NAMALWA (cell line): Measurements from ENCODE around the gene TANGO2.
A peak's percentile ranks its signal among the peaks of the same experiment; 100 is the strongest.

Experiments used
- DNase-seq: peaks from one replicate; pipeline ENCODE4 v3.0.0-alpha.2; 2015; ENCODE audit warnings: low spot score

The TANGO2 gene

DNA sequence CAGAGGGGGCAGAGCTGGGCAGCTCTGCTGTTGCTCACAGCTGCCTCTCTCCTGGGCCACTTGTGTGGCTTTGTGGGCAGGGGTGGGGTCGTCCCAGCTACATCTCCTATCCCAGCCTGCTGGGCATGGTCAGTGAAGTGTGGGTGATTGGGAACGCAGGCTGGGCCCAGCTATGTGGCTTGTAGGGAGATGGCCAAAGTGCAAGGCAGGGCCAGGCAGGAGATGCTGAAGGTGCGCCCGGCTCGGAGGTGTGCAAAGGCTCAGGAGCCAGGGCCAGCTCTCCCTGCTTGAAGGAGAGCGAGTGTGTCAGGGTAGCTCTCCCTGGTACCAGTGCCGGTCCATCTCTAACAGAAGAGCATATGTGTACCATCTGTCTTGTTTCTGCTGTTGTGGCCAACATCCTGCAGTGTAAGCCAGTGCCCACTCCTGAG is 86.6 kb downstream of the TANGO2 start:
- DNase-seq = no peak

DNA sequence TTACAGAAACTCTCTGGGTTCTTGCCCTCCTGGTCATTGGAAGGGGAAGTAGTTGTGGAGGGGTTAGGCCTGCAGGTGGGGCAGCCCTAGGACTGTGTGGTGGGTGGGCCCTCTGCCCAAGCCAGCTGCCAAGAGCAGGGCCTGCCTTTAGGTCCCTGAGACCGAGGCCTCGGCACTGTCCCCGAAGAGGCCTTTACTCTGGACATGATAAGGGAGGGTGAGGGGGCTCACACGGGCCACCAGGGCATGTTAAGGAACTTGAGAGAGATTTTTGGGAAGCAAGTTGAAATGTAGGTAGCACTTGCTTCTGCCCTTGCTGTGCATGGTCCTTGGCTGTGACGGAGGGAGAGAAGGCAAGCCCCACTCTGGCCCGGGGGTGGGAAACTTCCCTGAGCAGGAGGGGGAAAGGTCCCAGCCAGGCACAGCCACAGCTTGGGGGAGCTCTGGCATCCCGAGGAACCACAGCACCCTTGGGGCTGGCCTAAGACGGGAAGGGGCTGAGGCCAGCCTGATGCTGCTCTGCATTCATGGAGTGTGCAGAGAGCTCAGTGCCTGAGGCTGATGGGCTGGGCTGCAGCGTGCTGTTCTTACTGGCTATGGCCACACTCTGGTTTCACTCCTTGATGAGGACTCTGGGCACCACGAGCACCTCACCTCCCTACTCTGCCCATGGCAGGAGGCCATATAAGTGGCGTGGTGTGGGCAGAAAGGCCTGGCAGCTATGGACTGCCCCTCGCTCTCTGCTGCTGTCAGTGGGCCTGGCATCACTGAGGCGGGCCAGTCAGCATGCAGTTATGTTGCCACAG is 87.2 kb downstream of the TANGO2 start:
- no peak for DNase-seq

DNA sequence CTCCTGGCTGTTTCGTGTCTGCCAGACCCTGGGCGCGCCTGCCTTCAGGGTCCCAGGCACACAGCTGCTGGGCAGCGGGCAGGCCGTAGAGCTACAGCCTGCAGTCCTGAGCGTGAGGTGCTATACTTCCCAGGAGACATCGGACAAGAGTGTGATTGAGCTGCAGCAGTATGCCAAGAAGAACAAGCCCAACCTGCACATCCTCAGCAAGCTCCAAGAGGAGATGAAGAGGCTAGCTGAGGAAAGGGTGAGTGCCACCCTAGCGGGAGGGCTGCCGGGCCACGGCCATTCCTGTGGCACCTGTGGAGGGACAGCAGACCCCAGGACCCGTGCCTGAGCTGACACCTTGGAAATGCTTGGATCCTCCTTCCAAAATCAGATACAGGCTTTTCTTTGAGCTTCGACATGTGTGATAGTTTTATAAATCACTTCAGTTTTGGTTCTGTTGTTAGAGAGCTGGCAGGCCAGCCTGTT is 87.9 kb downstream of the TANGO2 start:
- no peak for DNase-seq

DNA sequence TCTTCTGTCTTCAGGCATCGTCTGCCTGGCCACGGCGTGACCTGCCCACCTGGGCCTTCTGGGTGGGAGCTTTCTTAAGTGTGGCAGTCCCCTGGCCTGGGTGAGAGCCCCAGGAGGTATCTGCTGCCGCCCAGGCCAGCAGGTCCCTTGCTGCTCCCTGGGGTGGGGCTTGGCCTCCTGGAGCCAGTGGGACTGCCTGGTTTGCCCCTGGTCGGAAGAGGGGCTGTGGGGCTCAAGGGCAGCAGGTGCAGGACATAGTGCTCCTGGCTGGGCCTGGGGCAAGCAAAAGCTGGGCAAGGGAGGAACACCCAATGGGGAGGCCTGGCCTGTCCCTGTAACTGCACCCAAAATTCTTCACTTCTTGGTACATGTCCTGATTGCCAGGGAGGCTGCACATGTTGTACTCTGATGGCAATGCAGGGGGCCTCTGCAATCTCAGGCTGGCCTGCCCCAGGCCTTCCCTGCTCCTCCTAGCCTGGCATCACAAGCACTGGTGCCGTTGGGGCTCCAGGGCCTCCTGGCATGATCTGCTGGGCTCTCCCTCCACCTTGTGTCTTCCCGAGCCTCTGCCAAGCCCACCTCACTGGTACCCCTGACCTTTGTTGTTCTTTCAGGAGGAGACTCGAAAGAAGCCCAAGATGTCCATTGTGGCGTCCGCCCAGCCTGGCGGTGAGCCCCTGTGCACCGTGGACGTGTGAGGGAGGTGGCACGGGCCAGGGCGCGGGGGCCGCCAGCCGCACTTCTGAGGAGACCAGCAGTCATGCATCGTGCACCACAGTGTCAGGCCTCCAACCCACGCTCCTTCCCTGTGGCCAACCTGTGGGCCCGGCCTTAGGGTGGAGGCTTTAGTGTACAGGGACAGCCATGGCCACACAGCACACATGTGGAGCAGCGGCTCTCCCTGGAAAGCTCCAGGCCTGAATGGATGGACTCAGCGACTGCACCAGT is 88.8 kb downstream of the TANGO2 start:
- no peak for DNase-seq

DNA sequence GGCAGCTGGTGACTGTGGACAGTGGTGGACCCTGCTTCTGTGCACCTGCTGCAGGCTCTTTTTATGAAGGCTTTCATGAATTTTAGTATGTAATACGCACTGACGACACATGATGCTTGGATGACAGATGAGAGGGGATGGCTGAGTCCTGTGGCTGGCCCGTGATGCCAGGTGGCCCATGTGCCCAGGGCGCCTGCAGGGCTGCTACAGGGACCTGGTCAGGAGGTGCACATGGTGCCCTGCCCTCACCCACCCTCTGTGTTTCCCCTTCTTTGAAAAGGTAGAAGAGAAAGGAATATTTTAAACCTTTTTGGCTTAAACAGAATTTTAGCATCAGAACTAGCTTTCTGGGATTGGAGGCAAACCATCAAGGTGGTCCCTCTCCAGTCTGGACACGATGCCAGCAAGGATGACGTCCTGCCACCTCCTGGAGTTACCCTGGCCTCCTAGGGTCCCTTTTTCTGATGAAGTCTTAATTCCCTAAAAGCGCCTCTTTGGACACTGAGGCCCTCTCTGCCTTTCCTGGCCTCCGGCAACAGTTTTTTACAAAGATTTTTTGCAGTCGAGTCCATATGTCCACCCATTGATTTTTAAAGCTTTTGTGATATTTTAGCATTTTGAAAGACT is 89.6 kb downstream of the TANGO2 start:
- DNase-seq = no peak

DNA sequence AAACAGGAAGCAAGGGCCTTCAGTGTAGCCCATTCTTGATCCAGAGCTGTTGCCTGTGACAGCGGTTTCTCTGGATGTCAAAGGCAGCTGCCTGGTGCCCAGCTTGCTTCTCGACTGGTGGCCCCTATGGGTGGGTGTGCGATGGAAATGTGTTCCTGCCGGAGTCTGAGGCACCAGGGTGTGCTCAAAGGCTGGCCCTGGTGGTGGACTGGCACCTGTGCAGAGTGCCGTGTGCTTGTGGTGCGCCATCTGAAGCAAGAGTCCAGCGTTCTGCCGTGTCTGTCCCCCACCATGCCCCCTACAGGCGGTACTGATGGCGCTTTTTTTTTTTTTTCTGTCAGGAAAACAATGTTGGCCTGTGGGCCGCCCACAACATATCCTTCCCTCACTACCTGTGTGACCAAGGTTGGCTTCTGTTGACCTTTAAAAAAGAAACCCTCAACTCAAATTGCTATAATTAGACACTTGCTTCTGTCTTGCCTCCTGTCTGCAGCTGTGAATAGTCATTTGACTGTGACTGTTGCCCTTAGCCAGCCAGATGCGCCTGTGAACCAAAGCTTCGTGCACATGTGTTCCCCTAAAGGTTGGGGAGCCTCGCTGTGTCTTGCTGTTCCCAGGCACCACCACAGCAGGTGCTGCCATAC is 90.3 kb downstream of the TANGO2 start:
- DNase-seq = peak; percentile 86

DNA sequence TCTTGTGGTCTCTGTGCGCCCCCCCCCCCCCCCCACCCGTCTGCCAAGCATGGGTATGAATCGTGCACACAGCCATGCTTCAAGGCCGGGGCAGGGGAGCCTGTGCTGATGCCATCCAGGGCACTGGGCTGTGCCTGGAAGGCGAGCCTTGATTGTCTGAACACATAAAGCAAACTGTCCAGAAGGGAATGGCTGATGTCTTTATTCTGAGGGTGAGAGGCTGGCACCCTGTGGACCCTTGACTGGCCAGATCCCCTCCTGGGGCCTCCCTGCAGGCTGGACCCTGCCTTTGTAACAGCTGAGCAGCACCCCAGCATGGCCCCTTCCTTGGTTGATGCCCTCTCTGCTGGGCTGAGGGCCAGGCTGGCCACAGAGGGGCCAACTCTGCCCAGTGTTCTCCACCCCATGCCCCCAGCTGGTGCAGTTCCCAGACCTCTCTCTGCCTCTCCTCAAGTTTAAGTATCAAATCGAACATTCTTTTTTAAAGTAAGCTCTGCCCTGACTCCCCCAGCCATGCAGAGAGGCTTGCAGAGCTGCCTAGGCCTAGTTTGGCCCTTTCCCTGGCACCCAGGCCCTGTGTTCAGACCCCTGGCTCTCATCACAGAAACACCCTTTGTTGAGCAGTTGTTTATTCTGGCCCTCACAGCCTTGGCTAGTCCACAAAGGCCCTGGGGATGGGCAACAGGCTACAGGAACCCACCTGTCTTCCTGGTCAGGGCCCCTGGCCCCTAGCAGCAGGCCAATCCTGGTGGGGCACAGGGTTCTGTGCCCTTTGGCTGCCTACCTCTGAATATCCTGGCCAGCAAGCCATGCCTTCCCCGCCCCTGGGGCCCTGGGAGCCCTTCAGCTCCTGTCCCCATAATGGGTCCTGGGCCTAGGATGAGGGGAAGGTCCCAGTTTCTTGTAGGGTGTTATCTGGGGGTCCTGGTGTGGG is 91.0 kb downstream of the TANGO2 start:
- DNase-seq = no peak

DNA sequence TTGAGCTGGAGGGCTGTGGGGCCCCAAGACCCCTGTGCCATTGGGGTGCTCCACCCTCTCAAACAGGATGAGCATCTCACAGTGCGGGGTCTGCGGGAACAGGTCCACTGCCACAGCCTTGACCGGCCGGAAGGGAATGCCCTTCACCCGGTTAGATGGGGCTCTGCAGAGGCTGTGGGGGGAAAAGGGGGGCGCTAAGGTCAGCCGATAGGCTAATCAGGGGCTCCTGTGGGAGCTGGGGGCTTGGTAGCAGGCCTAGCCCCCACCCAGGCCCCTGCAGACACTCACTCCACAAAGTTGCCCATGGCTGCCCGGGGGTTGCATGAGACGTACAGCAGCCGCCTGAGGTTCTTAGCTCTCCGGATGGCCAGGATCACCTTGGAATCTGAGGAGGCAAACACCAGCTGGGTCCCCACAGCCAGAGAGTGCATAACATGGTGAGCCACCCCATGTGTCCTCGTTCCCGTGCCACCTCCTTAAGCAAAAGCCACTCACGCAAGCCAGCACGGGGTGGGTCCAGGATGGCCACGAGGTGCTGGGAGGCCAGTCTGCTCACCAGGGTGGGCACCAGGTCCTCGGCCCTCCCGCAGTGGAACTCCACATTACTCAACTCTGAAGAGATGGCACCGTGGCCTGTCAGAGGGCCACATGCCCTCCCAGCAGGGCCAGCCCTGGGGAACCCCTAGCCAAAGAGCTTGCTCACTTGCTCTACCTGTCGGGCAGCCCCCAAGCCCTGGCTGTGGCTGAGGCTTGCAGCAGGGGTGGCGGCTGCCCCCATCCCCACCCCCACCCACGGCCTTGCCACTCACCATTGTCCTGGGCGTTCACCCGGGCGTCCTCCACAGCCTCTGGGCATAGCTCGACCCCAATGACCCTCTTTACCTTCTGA is 92.0 kb downstream of the TANGO2 start:
- DNase-seq = no peak

DNA sequence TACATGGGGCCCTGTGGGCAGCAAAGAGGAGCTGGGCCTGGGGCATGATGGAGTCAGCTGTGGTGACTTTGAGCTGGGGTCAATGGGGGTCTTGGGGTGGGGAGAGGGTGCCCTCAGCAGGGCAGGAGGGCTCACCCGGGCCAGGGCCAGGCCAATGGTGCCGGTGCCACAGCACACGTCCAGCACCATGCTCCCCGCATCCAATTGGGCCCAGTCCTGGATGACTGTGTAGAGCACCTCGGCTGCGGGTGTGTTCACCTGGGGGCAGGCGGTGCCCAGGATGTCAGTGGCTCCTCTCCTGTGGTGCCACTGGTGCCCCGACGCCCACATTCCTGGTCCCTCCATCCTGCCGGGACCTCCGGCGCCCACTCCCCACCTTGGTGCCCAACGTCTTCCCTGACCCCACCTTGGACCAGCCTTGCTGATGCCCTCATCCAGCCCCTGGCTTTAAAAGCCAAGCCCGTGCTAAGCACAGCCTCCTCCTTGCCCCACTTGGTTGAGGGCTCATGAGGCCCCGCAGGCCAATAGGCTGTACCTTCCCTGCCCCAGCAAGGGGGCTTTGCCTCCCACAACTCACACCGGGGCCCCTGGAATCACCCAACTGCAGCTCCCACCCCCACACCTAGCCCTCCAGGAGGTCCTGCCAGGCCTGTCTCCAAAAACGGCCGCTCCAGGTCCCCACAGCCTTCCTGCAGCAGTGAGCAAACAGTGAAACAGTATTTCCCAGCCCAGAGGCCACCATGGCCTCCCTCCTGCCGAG is 92.8 kb downstream of the TANGO2 start:
- no peak for DNase-seq

DNA sequence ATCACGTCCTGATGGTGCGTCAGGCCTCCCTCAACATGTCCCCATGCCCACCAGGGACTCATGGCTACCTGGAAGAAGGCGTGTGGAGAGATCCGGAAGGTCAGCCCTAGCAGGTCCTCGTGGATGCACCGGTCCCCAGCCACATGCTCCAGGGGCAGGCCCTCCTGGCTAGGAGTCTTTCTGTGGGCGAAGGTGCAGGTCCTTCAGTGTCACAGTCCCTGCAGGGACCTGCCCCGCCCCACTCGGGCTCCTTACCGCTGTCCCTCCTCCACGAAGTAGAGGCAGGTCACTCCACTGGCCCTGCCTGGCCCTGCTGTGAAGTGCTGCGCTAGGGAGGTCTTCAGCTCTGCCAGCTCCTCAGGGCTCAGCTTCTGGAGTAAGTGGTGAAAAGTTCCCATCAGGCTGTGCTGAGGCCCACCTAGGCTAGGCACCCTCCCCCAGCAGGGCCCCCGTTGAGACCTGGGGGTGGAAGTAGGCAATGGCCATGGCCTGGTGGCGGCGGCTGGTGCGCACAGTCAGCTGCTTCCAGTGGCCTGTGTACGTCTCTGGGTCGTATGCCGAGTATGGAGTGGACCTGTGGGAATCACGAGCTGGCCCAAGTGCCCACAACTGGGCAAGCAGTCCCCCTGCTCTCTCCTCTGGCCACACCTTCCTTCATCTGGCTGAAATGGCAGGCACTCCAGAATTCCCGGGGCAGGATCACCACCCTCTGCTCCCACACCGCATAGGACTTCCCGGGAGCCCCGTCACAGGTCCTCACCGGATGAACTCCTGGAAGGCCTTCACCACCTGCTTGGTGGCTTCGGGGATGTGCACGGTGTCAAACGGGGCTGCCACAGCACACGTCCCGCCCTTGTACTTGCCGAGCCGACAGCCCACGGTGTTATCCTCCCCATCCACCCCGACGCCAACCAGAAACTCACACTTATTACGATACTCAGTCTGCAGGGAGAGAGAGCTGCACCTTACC is 93.9 kb downstream of the TANGO2 start:
- DNase-seq = no peak

DNA sequence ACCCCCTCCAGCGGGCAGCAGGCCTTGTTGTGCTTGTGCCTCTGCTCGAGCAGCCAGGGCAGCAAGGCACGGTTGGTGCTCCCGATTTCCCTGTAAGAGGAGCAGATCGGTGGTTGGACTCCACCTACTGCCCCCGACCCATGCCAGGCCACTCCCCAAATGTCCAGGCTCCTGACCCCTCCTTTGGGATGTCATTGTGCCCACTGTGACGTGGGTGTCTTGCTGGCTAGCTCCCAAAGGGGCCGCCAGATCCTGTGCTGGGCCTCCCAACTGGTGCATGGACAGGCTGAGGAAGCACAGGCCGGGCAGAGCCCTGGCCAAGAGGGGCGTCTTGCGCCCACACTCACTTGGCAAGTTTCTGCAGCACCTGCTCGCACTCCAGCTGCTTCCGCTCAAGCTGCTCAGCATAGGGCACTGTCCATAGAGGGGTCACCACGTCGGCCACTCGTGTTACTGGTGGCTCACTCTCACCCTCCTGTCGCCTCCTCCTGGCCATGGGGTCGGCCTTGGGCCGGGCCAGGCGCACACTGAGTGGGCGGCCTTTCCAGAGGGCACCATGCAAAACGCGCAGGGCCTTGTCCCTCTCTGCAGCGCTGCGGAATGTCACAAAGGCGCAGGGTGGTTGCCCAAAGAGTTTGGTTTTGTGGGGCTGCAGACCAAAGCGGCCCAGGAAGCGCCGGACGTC is 94.9 kb downstream of the TANGO2 start, which contains the start of gene RANBP1:
Gene RANBP1 (plus strand): TSS at position 414 of the 685 bp plus-strand sequence. CDS start 81 bp downstream, at position 495.
- no peak for DNase-seq

DNA sequence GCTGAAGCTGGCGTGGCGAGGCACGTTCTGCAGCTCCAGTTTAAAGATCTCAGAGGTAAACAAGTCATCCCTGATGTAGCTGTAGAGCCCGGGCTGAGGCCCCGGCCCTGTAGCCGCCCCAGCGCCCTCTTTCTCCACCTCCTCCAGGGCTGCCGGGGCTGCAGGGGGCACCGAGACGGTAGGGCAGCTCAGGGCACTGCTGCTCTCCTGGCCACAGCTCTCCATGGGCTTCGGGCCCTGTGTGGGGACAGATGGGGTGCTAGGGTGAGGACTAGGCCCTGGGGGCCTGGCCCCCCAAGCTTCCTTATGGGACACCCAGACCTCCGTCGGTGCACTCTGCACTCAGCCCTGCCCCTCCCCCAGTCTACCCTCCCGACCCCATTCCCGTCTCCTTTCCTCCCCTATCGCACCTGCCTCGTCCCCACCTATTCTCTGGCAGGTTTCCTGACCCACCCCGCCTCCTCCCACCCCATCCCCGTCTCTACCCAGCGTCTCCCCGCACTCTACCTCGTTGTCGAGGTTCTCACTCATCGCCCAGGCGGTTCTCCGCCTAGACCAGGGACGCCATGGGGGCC is 95.6 kb downstream of the TANGO2 start:
- DNase-seq = no peak
